NCI-H2227 (cell line): ENCODE results near the gene CDK18.

Experiments
- DNase-seq: peaks from one replicate; lab custom pipeline; 2025; ENCODE audit not compliant: unreplicated experiment; lab: John Stamatoyannopoulos, UW

CDK18 gene

DNA sequence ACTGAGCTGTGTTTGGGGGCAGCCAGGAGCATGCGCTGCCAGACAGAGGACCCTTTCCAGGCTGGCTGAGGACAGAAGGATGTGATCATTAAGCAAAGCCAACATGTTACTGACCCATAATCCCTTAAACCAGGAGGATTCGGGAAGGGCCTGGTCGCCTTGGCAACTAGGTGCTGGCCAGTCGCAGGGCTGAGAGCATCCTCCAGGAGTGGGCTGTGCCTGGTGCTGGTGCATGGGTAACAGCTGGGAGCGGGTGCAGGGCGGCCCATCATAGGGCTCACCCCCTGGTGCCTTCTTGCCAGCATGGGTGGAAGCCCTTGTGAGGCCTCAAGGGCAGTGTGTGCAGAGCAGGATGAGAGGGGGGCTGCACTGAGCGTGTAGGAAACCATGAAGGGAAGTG is 17.2 kb downstream of the CDK18 start:
- peak; percentile 35 for DNase-seq

DNA sequence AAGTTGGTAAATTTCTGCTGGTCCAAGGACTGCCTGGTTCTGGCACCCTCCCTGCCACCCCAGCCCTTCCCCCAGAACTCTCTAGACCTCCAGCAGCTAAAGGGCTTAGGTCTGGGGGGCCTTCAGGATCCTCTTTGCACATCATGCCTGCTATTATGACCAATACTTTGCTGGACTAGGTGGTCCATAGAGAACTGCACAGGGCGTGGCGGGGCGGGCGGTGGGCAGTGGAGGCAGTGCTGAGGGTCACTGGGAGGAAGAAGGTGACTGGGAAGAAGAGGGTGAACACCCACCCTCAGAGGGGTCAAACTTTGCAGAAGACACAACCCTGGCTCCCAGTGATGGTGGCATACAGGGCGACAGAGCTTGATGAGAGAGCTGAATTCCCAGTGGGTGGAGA is 18.2 kb downstream of the CDK18 start:
- DNase-seq: no peak

DNA sequence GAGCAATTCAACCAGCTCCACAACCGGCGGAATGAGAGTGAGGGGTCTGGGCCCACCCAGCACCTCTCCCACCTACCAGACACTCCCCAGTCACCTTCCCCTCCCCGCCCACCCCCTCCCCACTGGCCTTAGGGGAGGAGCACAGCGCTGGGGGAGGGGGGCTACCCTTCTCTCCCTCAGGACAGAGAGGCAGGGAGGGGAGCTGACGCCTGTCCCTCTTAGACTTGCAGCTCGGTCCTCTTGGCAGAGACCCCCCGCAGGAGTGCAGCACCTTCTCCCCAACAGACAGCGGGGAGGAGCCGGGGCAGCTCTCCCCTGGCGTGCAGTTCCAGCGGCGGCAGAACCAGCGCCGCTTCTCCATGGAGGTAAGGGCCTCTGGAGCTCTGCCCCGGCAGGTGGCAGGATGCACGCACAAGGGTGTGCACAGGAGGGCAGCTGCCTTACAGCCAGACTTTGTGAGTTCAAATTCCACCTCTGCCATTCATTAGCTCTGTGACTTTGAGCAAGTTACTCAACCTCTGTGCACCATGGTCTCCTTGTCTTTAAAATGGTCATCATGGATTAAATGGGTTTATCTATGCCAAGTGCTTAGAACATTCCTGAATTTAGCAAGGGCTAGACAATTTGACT is 18.9 kb downstream of the CDK18 start:
- DNase-seq: no peak

- peak; percentile 88 for DNase-seq
These were observed 19.7 kb downstream of the CDK18 start for GRCh38 chr1:205523891-205524793.

DNA sequence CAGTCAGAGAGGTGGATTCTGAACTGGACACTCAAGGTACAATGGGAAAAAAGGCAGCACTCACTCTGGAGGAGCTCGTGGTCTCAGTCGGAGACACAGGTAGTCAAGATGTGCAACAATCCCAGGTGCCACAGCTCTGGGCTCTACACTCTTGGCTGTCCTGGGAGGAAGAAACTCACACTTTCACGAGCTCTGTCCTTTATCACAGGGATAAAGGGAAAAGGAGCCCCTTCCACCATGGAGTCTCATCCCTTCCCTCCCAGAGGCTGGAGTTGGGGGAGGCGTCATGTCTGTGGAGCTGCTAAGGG is 20.3 kb downstream of the CDK18 start:
- DNase-seq: no peak

DNA sequence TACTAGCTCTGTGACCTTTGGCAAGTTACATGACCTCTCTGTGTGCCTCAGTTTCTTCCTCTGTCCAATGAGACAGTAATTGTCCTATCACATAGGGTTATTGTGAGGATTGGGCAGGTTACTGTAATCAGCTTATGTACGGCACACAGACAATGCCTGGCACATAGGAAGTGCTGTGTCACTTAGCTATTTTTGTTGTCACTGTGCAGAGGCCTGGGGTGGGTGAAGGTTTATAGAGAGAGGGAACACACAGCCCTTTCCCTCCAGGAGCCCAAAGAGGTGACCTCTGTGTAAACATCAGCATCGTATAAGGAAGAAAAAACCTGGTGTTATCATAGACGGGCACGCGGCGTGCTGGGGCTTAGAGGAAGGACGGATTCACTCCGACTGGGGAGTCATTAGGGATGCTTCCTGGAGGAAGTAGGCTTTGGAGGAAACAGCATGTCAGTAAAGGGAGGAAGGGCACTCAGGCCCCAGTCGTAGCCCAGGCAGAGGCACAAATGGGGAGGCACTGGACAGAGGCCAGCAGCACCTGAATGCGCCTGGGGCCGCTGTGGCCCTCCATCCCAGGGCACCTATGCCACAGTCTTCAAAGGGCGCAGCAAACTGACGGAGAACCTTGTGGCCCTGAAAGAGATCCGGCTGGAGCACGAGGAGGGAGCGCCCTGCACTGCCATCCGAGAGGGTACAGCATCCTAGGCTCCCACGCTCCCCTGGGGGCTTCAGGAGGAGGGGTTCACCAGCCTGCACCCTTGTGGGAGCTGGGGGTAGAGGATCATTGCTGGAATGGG is 21.2 kb downstream of the CDK18 start:
- DNase-seq: no peak

GRCh38 chr1:205526431-205526830 is 22.0 kb downstream of the CDK18 start:
- DNase-seq: no peak

DNA sequence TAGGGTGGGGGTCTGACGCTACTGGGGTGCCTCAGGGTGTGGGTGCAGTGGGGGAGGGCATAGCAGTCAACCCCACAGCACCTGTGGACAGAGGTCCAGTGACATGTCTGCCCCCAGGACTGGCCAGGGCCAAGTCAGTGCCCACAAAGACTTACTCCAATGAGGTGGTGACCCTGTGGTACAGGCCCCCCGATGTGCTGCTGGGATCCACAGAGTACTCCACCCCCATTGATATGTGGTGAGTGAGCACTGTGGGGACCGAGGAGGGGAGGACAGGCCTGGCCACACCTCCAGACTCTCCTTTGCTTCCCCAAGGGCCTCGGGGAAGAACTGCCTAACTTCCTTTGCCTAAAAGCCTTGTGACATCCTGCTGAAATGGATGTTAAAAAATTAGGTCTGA is 23.5 kb downstream of the CDK18 start:
- no peak for DNase-seq

- DNase-seq: no peak
These were observed 24.0 kb downstream of the CDK18 start for GRCh38 chr1:205528446-205528886.

- DNase-seq: peak; percentile 68
These were observed 24.7 kb downstream of the CDK18 start for GRCh38 chr1:205528887-205529825.

GRCh38 chr1:205530116-205530515 is 25.6 kb downstream of the CDK18 start:
- DNase-seq: no peak

DNA sequence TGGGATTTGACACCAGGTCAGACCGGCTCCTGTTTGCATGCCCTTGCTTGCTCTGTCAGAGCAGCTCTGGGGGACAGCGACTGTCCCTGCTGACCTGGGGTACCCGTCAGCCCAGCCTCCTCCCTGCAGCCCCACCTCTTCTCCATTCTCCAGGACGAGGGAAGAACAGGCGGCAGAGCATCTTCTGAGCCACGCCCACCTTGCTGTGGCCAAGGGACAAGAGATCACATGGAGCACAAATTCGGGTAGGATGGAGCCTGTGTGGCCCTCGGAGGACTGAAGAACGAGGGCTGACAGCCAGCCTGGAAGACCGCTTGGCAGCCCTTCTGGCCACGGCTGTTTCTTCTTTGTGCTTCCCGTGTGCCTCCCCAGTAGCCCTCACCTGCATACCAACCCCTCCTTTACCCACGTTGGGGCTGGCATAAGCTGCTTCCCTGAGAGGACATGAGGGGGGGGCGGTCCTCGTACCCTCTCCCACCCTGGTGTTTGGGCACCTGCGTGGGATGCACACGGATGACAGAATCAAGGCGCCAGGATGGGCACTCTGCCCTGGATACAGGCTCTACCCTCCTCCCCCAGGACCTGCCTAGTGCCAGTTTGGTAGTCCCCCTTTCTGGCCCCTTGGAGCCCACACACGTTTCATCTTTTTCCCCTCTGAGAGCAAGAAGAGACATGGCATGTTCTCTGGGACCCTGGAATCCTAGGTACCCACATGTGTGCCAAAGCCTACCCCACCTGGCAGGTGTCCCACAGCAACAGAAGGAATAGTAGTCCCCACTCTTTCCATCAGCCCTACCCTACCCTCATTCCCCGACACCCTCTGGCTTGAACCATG is 26.9 kb downstream of the CDK18 start:
- no peak for DNase-seq

GRCh38 chr1:205532026-205532898 is 27.8 kb downstream of the CDK18 start:
- no peak for DNase-seq

DNA sequence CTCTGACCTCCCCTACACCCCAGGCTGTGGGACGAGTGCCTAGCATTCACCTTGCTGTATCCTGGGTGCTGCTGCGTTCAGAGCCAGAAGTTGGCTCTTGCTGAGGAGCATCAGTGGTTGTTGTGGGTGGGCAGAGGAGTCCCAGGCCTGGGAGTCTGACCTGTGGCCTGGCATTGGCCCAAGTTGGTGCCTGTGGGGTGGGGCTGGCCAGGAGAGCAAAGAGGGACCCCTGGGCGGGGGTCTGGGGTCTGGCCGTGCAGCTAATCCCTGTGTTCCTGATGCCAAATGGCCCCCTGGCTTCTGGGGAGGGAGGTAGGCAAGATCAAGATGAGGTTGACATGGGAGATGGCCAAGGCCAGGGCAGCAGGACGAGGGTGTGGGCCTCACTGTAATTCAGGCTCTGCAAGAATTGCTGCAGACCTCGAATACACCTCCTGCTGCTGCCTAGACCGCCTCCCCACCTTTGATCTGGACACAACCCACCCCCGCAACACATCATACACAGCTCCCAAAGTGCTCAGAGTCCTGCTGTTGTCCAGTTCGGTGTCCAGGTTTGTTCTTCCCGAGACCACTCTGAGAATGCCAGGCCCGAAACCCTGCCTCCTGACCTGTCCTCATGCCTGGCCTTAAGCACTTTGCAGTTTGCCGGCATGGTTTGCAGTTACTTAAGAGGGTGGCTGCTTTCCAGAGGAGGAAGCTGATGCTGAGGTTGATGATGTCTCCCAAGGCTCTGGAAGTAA is 28.7 kb downstream of the CDK18 start:
- DNase-seq: no peak

DNA sequence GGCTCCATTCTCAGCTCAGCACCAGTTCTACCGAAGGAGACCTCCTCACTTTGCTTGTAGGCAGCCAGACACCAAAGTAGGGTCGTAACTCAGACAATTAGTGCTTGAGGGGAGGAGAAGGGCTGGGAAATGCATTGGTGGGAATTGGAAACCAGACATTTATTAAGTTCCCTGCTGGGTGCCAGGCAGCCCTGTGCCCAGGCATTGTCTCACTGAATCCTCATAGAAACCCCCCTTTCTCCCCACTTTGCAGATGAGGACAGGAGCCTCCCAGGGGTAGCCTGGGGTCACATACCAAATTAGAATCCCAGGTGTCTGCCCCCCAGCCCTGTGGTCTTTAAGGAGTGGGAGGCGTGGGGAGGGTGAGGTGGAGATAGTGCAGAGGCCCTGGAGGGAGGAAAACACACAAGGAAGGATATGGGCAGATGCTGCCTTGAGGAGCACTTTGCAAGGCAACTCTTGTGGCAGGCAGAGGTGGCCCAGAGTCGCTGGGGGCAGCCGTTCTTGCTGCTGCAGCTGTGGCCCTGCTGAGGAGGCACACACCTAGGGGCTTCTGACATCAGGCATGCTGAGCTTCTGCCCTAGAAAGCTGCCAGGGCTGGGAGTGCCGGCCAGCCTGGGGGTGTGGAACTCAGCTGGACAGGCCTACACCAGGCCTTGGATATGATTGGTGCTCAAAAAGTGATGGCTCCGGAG is 29.4 kb downstream of the CDK18 start:
- peak; percentile 66 for DNase-seq

- no peak for DNase-seq
These were observed 30.0 kb downstream of the CDK18 start for GRCh38 chr1:205534444-205534985.

GRCh38 chr1:205535096-205535495 is 30.6 kb downstream of the CDK18 start:
- DNase-seq: no peak
